Hepatocyte (in vitro differentiated cells): ENCODE data around the gene GRK5. TPM values are rescaled to one million over a fixed set of nuclear protein-coding genes. Genes with fewer than 3 reads are reported as not detected.

ENCODE experiments used
- DNase-seq: peaks from one replicate; pipeline ENCODE4 v3.0.0-alpha.2; 2016; ENCODE audit warnings: low spot score
- H2AFZ ChIP-seq: fragments of 200-600 bp; sonication (generic); 2 replicates; pipeline ENCODE4 v1.6.0; 2016; ENCODE audit warnings: antibody characterized with exemption, mild to moderate bottlenecking
- H3K27ac ChIP-seq: fragments of 200-600 bp; sonication (generic); 2 replicates; pipeline ENCODE4 v1.5.1; 2016; ENCODE audit warnings: mild to moderate bottlenecking
- H3K27me3 ChIP-seq: fragments of 200-600 bp; sonication (generic); 2 replicates; pipeline ENCODE4 v1.6.1; 2016
- H3K36me3 ChIP-seq: fragments of 200-600 bp; sonication (generic); replicated peaks from 2 replicates; pipeline ENCODE4 v1.5.1; 2016; ENCODE audit warnings: low read depth; ENCODE audit not compliant: insufficient read depth
- H3K4me1 ChIP-seq: fragments of 200-600 bp; sonication (generic); 2 replicates; pipeline ENCODE4 v1.5.1; 2016; ENCODE audit warnings: mild to moderate bottlenecking, moderate library complexity; ENCODE audit not compliant: insufficient read depth
- H3K4me2 ChIP-seq: fragments of 200-600 bp; sonication (generic); 2 replicates; pipeline ENCODE4 v1.6.0; 2016
- H3K4me3 ChIP-seq: fragments of 200-600 bp; sonication (generic); 2 replicates; pipeline ENCODE4 v1.5.1; 2016; ENCODE audit warnings: mild to moderate bottlenecking
- H3K79me2 ChIP-seq: fragments of 200-600 bp; sonication (generic); 2 replicates; pipeline ENCODE4 v1.6.0; 2017; ENCODE audit warnings: mild to moderate bottlenecking
- H3K9me2 ChIP-seq: fragments of 200-600 bp; sonication (generic); replicated peaks from 2 replicates; pipeline ENCODE4 v1.6.0; 2017; ENCODE audit warnings: mild to moderate bottlenecking; ENCODE audit not compliant: insufficient read depth
- H3K9me3 ChIP-seq: fragments of 200-600 bp; sonication (generic); 2 replicates; pipeline ENCODE4 v1.5.1; 2016; ENCODE audit warnings: low read depth, mild to moderate bottlenecking
- H4K20me1 ChIP-seq: fragments of 200-600 bp; sonication (generic); 2 replicates; pipeline ENCODE4 v1.6.0; 2016; ENCODE audit warnings: mild to moderate bottlenecking; ENCODE audit not compliant: insufficient read depth, poor library complexity, severe bottlenecking
- EZH2 ChIP-seq: fragments of 200-600 bp; sonication (generic); IDR thresholded peaks from 2 replicates; pipeline ENCODE4 v1.6.1; 2016; ENCODE audit warnings: antibody characterized with exemption, mild to moderate bottlenecking, borderline replicate concordance
- EZH2phosphoT487 ChIP-seq: fragments of 200-600 bp; sonication (generic); IDR thresholded peaks from one replicate; pipeline ENCODE4 v1.6.1; 2018; ENCODE audit warnings: antibody characterized with exemption, mild to moderate bottlenecking, low read depth, moderate library complexity; ENCODE audit not compliant: unreplicated experiment, severe bottlenecking
- WGBS: methylation state at CpG from one replicate; pipeline ENCODE4 v1.1.6; 2016; ENCODE audit warnings: low lambda C conversion rate; ENCODE audit errors: missing lambda C conversion rate; 5-methylcytosine and 5-hydroxymethylcytosine counted together
- polyA plus RNA-seq: library from polyadenylated mRNA; unstranded; fragments of >200 nt; fragmentation: Nextera tagmentation; extraction: Ambion mirVana; gene quantifications from 2 replicates; pipeline ENCODE4 v1.2.1, GENCODE V29; 2016
- total RNA-seq: library from RNA; depleted of rRNA; stranded (reverse); fragments of >200 nt; gene quantifications from 2 replicates; pipeline ENCODE4 v1.2.3, GENCODE V29; 2014
- TF ChIP-seq, protein P1 (sequence below): fragments of 200-600 bp; sonication (generic); IDR thresholded peaks from 2 replicates; pipeline ENCODE4 v1.5.1; 2016; ENCODE audit warnings: antibody characterized with exemption, mild to moderate bottlenecking; ENCODE audit not compliant: poor library complexity

GRK5 gene
- total and polyA plus RNA-seq, 2 experiments from 2014 or later = 7.6 to 19.9 TPM

DNA sequence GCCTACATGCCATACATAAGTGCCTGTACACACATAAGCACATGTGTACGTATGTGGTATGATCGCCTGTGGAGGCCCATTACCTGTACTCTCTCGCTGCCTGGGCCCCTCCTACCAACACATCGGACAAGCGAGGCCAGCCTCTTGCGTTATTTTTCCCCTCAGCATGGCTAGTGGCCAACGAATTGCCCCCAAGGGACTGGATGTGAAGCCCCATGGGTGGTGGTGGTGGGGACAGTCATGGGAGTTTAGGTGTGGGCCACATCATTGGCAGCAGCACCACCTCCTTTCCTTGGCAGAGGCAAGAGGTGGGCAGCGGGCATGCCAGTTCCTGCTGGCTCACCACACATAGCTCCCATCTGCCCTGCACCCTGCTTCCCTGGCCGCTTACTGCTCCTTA, 10.0 kb downstream of the GRK5 start:
- Histone ChIP-seq H3K36me3 (no peaks in the 10 kb centered on the region), H3K9me2 (no peaks in the 10 kb centered on the region), H3K4me3 (no peak overlapping the region), H2AFZ (no peak overlapping the region), H3K9me3 (no peaks in the 10 kb centered on the region), H3K27me3 (no peaks in the 10 kb centered on the region), H3K27ac (no peak overlapping the region), H3K4me2 (no peak overlapping the region), H4K20me1 (no peaks in the 10 kb centered on the region), H3K79me2 (peaks cover 99% of the 10 kb centered on the region), H3K4me1 (peaks cover 67% of the 10 kb centered on the region)
- no peak for DNase-seq
- WGBS = 96% methylated on average over 9 of the region's 9 CpGs
- TF ChIP-seq, protein P1, sequence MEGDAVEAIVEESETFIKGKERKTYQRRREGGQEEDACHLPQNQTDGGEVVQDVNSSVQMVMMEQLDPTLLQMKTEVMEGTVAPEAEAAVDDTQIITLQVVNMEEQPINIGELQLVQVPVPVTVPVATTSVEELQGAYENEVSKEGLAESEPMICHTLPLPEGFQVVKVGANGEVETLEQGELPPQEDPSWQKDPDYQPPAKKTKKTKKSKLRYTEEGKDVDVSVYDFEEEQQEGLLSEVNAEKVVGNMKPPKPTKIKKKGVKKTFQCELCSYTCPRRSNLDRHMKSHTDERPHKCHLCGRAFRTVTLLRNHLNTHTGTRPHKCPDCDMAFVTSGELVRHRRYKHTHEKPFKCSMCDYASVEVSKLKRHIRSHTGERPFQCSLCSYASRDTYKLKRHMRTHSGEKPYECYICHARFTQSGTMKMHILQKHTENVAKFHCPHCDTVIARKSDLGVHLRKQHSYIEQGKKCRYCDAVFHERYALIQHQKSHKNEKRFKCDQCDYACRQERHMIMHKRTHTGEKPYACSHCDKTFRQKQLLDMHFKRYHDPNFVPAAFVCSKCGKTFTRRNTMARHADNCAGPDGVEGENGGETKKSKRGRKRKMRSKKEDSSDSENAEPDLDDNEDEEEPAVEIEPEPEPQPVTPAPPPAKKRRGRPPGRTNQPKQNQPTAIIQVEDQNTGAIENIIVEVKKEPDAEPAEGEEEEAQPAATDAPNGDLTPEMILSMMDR = no peak
- TF ChIP-seq EZH2phosphoT487 = no peak
- no peak for TF ChIP-seq EZH2

DNA sequence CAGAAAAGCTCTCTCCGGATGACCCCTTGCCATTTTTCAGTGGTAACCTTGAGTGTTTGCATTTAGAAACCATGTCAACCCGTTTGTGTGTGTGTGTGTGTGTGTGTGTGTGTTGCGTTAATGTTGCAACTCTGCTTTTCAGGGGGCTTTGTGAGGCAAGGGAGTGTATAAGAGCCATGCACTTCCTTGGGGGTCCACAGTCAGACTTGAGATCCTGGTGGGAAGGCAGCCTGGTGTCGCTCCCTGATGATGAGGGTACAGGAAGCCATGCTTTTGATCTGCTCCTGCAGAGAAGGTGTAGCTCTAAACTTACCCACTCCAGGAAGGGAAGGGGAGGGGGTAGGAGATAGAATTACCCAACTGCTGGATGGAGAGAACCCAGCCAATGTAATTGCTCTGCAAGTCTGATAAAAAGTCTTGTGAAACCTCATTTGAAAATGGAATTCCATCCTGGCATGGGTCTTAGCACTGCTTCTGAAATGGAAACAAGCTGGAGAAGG, 10.7 kb downstream of the GRK5 start:
- H3K79me2 ChIP-seq = peaks cover 96% of the 10 kb centered on the region
- peaks cover 67% of the 10 kb centered on the region for H3K4me1 ChIP-seq
- no peaks in the 10 kb centered on the region for H3K27me3 ChIP-seq
- no peaks in the 10 kb centered on the region for H4K20me1 ChIP-seq
- H2AFZ ChIP-seq = no peak overlapping the region
- TF ChIP-seq EZH2 = no peak
- TF ChIP-seq, protein P1 = no peak
- TF ChIP-seq EZH2phosphoT487 = no peak
- DNase-seq = no peak
- H3K27ac ChIP-seq = no peak overlapping the region
- no peaks in the 10 kb centered on the region for H3K36me3 ChIP-seq
- WGBS = 67% methylated on average over 4 of the region's 4 CpGs
- no peaks in the 10 kb centered on the region for H3K9me2 ChIP-seq
- H3K9me3 ChIP-seq = no peaks in the 10 kb centered on the region
- H3K4me2 ChIP-seq = peak overlapping the region; percentile 21
- H3K4me3 ChIP-seq = no peak overlapping the region

DNA sequence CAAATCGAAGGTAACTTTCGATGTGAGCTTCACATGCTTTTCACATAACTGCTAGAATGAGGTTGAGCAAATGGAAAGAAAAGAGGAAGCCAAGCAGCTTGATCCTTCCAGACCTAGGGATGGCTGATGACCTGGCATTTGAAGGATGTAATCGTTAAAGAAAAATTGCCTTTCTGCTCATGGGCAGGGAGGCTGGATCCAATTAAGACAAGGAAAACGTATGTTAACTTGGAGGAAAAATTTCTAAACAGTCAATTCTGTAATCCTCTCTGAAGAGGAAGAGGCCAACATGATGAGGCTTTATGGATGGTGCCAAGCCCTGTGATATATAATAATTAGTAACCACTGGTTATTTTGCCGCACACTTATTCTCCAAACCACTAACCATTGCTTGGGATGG, 12.5 kb downstream of the GRK5 start:
- Histone ChIP-seq H3K27me3 (no peaks in the 10 kb centered on the region), H3K9me2 (no peaks in the 10 kb centered on the region), H4K20me1 (no peaks in the 10 kb centered on the region), H3K4me2 (no peak overlapping the region), H3K79me2 (peaks cover 96% of the 10 kb centered on the region), H3K36me3 (no peaks in the 10 kb centered on the region), H3K27ac (peak overlapping the region; percentile 84), H3K9me3 (no peaks in the 10 kb centered on the region), H3K4me3 (no peak overlapping the region), H3K4me1 (peaks cover 80% of the 10 kb centered on the region), H2AFZ (no peak overlapping the region)
- TF ChIP-seq EZH2 = no peak
- TF ChIP-seq EZH2phosphoT487 = no peak
- TF ChIP-seq, protein P1 = no peak
- DNase-seq = no peak
- 61% methylated on average over 5 of the region's 5 CpGs for WGBS

DNA sequence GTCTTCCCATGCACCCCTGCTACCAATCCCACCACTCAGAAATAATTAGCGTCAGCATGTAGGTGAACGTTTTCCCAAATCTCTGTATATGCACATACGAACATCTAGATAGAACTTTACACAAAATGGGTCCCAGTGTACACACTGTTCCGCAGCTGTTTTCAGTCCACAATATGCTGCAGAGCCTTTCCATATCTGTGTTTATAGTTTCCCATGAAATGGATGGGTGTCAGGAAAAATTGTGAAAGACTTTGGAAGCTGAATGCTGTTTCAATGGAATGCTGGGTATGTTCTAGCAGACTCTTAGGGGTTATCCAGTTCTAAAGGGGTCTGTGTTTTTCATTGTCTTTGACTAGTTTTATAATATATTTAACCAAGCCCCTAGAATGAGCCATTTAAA, 13.8 kb downstream of the GRK5 start:
- no peak overlapping the region for H2AFZ ChIP-seq
- no peaks in the 10 kb centered on the region for H3K9me3 ChIP-seq
- peaks cover 69% of the 10 kb centered on the region for H3K4me1 ChIP-seq
- DNase-seq = no peak
- H3K79me2 ChIP-seq = peaks cover 94% of the 10 kb centered on the region
- H3K27me3 ChIP-seq = no peaks in the 10 kb centered on the region
- no peaks in the 10 kb centered on the region for H4K20me1 ChIP-seq
- H3K4me2 ChIP-seq = peak overlapping the region; percentile 70
- no peak overlapping the region for H3K4me3 ChIP-seq
- no peaks in the 10 kb centered on the region for H3K9me2 ChIP-seq
- TF ChIP-seq, protein P1 = no peak
- TF ChIP-seq EZH2 (no peak), EZH2phosphoT487 (no peak)
- H3K27ac ChIP-seq = peak overlapping the region; percentile 84
- WGBS = 67% methylated on average over 4 of the region's 4 CpGs
- no peaks in the 10 kb centered on the region for H3K36me3 ChIP-seq
